HG03025 (cell line): ENCODE measurements around the gene APCDD1L.
"Not testable (repeated sequence)": the region's sequence is repeated elsewhere in the genome, so short reads cannot be mapped to it uniquely, and the experiment has no call there.

Experiments used
- ATAC-seq: cut with Tn5 transposase; IDR thresholded peaks from one replicate; pipeline ENCODE4 v1.9.1; 2021; ENCODE audit warnings: mild to moderate bottlenecking, moderate library complexity; ENCODE audit not compliant: unreplicated experiment, low FRiP score

The APCDD1L gene

GRCh38 chr20:58420798-58421496 lies 94.3 kb downstream of the APCDD1L start:
- ATAC-seq: no peak

DNA sequence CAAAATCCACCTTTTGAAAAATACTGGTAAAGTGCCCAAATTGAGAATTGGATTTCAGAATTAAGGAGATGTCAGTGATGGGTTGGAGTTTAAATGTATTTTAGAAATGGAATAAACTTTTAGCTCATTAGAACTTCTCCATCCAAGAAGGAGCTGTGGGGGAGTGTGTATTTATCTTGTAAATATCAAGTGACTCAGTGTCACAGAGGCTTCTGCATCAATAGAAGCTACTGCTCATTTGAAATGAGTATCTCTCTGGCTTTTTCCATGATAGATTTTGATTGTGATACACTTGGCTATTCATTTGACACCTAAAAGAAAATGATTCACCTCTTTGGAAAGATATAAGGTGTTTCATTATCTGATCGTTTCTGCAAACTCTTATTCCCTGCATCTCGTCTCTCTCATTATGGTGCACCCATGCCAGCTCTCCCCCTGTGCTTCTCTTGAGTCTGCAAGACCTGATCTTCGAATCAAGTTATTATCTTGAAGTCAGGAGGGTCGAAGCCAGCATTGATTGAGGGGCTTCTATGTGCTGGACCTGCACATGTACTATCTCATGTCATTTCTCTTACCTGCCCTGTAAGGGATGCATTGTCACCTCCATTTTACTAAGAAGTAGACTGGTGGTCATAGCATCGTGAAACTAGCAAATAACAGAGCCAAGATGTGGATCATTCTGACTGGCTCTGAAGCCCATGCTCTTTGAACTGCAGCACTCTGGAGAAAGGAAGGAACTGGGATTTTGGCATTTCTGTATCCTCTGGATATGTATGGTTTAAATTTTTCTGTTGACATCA lies 96.0 kb downstream of the APCDD1L start:
- ATAC-seq: no peak

- ATAC-seq: no peak
These were observed 97.8 kb downstream of the APCDD1L start for GRCh38 chr20:58417438-58417837.

- ATAC-seq: no peak
These were observed 98.4 kb downstream of the APCDD1L start for GRCh38 chr20:58416835-58417234.

GRCh38 chr20:58416057-58416456 lies 99.1 kb downstream of the APCDD1L start:
- no peak for ATAC-seq

GRCh38 chr20:58414786-58415185 lies 100.4 kb downstream of the APCDD1L start:
- ATAC-seq: not testable (repeated sequence)

- ATAC-seq: not testable (repeated sequence)
These were observed 101.0 kb downstream of the APCDD1L start for GRCh38 chr20:58414216-58414615.
